Lung (tissue), 12 donors: Measurements from ENCODE around the gene CDH10. TPM values are rescaled to one million over a fixed set of nuclear protein-coding genes. Genes with fewer than 3 reads are reported as not detected.

ENCODE experiments used
- ATAC-seq: fragments of 200-7000 bp; cut with Tn5 transposase; one replicate; pipeline ENCODE4 v1.9.1; 2020; ENCODE audit warnings: moderate number of reproducible peaks; ENCODE audit not compliant: insufficient read depth, low FRiP score
- DNase-seq, 3 donors: peaks; one replicate each; pipeline ENCODE4 v3.0.0-alpha.2; 2013 to 2017
- H3K27ac ChIP-seq, 2 donors: one replicate each; pipeline ENCODE4 v1.5.1; 2013; ENCODE audit warnings: mild to moderate bottlenecking in 2 of 2, moderate library complexity in 2 of 2, control low read depth in 1 of 2, inconsistent platforms in 1 of 2, low read depth in 1 of 2, low read length in 1 of 2
- H3K27me3 ChIP-seq, 3 donors: one replicate each; pipeline ENCODE4 v1.5.1; 2013; ENCODE audit warnings: low read length in 2 of 3; ENCODE audit not compliant: control insufficient read depth in 3 of 3, insufficient read depth in 3 of 3
- H3K36me3 ChIP-seq, 4 donors: one replicate each; pipeline ENCODE4 v1.5.1; 2013; ENCODE audit warnings: low read length in 4 of 4, mild to moderate bottlenecking in 1 of 4, moderate library complexity in 1 of 4; ENCODE audit not compliant: control insufficient read depth in 4 of 4, insufficient read depth in 4 of 4
- H3K4me1 ChIP-seq, 5 donors: one replicate each; pipeline ENCODE4 v1.5.1; 2013; ENCODE audit warnings: low read length in 5 of 5, mild to moderate bottlenecking in 2 of 5, moderate library complexity in 1 of 5; ENCODE audit not compliant: control insufficient read depth in 5 of 5, insufficient read depth in 5 of 5
- H3K4me3 ChIP-seq: one replicate; pipeline ENCODE4 v1.5.1; 2013; ENCODE audit warnings: mild to moderate bottlenecking, control low read depth, moderate library complexity
- H3K9ac ChIP-seq, 2 donors: one replicate each; pipeline ENCODE4 v1.5.1; 2013; ENCODE audit warnings: low read length in 2 of 2, control low read depth in 1 of 2; ENCODE audit not compliant: insufficient read depth in 1 of 2
- H3K9me3 ChIP-seq, 4 donors: one replicate each; pipeline ENCODE4 v1.5.1; 2013; ENCODE audit warnings: low read length in 3 of 4, mild to moderate bottlenecking in 1 of 4, moderate library complexity in 1 of 4; ENCODE audit not compliant: control insufficient read depth in 4 of 4, insufficient read depth in 3 of 4
- WGBS, 2 donors: extraction: QIAGEN DNeasy Blood & Tissue Kit; methylation state at CpG; one replicate each; pipeline ENCODE4 v1.1.7; 2013; 5-methylcytosine and 5-hydroxymethylcytosine counted together
- polyA plus RNA-seq, 2 donors: library from polyadenylated mRNA; stranded (reverse); fragments of 200-250 nt; gene quantifications; one replicate each; pipeline ENCODE4 v1.2.1, GENCODE V29; 2013
- total RNA-seq, 2 donors: library from RNA; depleted of rRNA in 1 of 2; stranded (reverse); fragments of >200 nt in 1 of 2; gene quantifications; one replicate each; pipeline ENCODE4 v1.2.1, GENCODE V29; 2014 to 2021
- TF ChIP-seq, protein P1 (sequence below): IDR thresholded peaks from 2 replicates; pipeline ENCODE4 v1.5.1; 2012; ENCODE audit warnings: mild to moderate bottlenecking; ENCODE audit errors: control extremely low read depth, extremely low read depth
- donor health status: control.
- donor health status: control.
- donor health status: Bipolar disorder and iron deficiency.
- donor health status: healthy.
- donor health status: DM: yes; HTN: yes; CAD: no.

Gene CDH10
- total and polyA plus RNA-seq, 4 donors = 0.16 to 1.8 (median 0.25) TPM

- H3K27me3 ChIP-seq = no peaks in the 10 kb centered on the region
- ATAC-seq (no peak), DNase-seq (no peak)
- H3K9me3 ChIP-seq = peaks cover 0 to 2% (median 0%) of the 10 kb centered on the region in 4 donors
- no peak overlapping the region for H3K9ac ChIP-seq
- 86 to 90% methylated on average over 3 of the region's 3 CpGs for WGBS, 2 donors
- no peak overlapping the region for H3K4me3 ChIP-seq
- H3K27ac ChIP-seq = no peak overlapping the region
- H3K4me1 ChIP-seq = no peaks in the 10 kb centered on the region
- H3K36me3 ChIP-seq = no peaks in the 10 kb centered on the region
- TF ChIP-seq, protein P1, sequence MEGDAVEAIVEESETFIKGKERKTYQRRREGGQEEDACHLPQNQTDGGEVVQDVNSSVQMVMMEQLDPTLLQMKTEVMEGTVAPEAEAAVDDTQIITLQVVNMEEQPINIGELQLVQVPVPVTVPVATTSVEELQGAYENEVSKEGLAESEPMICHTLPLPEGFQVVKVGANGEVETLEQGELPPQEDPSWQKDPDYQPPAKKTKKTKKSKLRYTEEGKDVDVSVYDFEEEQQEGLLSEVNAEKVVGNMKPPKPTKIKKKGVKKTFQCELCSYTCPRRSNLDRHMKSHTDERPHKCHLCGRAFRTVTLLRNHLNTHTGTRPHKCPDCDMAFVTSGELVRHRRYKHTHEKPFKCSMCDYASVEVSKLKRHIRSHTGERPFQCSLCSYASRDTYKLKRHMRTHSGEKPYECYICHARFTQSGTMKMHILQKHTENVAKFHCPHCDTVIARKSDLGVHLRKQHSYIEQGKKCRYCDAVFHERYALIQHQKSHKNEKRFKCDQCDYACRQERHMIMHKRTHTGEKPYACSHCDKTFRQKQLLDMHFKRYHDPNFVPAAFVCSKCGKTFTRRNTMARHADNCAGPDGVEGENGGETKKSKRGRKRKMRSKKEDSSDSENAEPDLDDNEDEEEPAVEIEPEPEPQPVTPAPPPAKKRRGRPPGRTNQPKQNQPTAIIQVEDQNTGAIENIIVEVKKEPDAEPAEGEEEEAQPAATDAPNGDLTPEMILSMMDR = no peak
Measured at GRCh38 chr5:24491490-24491889, 153.3 kb downstream of the CDH10 start.

- H3K4me1 ChIP-seq = no peaks in the 10 kb centered on the region
- H3K9ac ChIP-seq = no peak overlapping the region
- H3K4me3 ChIP-seq = no peak overlapping the region
- ATAC-seq = no peak
- peaks cover 0 to 2% (median 0%) of the 10 kb centered on the region in 4 donors for H3K9me3 ChIP-seq
- no peaks in the 10 kb centered on the region for H3K36me3 ChIP-seq
- no peaks in the 10 kb centered on the region for H3K27me3 ChIP-seq
- 80 to 88% methylated on average over 19 of the region's 19 CpGs for WGBS, 2 donors
- DNase-seq = no peak
- H3K27ac ChIP-seq = no peak overlapping the region
- TF ChIP-seq, protein P1 = no peak
Measured at GRCh38 chr5:24487368-24488229, 157.2 kb downstream of the CDH10 start.

- DNase-seq = no peak
Measured at GRCh38 chr5:24480952-24481351, 163.8 kb downstream of the CDH10 start.

More at GRCh38 chr5:24480952-24481351, 163.8 kb downstream of the CDH10 start:
- ATAC-seq = no peak
- TF ChIP-seq, protein P1 = no peak
- no peaks in the 10 kb centered on the region for H3K27me3 ChIP-seq
- no peak overlapping the region for H3K9ac ChIP-seq
- H3K4me3 ChIP-seq = no peak overlapping the region
- no peak overlapping the region for H3K27ac ChIP-seq
- no peaks in the 10 kb centered on the region for H3K4me1 ChIP-seq
- no peaks in the 10 kb centered on the region for H3K36me3 ChIP-seq
- H3K9me3 ChIP-seq = peaks cover 0 to 2% (median 0%) of the 10 kb centered on the region in 4 donors
